ENCODE data around the gene ENPEP.
"Not testable (repeated sequence)": the region's sequence is repeated elsewhere in the genome, so short reads cannot be mapped to it uniquely, and the experiment has no call there.

- not testable (repeated sequence) for TF ChIP-seq CTCF (CRISPR knock-in tag; IDR thresholded peaks at IDR 0.05); TBP (CRISPR knock-in tag; IDR thresholded peaks at IDR 0.05); TP53 (CRISPR knock-in tag; conservative IDR thresholded peaks at IDR 0.05)
- TF ChIP-seq, protein P1, sequence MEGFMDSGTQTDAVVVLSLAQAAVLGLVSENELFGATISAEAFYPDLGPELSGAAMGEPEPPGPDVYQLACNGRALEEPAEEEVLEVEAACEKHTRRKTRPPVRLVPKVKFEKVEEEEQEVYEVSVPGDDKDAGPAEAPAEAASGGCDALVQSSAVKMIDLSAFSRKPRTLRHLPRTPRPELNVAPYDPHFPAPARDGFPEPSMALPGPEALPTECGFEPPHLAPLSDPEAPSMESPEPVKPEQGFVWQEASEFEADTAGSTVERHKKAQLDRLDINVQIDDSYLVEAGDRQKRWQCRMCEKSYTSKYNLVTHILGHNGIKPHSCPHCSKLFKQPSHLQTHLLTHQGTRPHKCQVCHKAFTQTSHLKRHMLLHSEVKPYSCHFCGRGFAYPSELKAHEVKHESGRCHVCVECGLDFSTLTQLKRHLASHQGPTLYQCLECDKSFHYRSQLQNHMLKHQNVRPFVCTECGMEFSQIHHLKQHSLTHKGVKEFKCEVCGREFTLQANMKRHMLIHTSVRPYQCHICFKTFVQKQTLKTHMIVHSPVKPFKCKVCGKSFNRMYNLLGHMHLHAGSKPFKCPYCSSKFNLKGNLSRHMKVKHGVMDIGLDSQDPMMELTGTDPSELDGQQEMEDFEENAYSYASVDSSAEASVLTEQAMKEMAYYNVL (CRISPR knock-in tag; IDR thresholded peaks at IDR 0.05; ENCODE audit: borderline replicate concordance), result not testable (repeated sequence)
These were observed 100.7 kb downstream of the ENPEP start for GRCh38 chr4:110576696-110577095.

Measured in HepG2 (cell line).